GM19238 (cell line): Measurements from ENCODE around the gene WDR37.

Experiments
- DNase-seq: peaks from one replicate; pipeline ENCODE4 v3.0.0; 2011; ENCODE audit warnings: low spot score; ENCODE audit not compliant: insufficient read length

The WDR37 gene

DNA sequence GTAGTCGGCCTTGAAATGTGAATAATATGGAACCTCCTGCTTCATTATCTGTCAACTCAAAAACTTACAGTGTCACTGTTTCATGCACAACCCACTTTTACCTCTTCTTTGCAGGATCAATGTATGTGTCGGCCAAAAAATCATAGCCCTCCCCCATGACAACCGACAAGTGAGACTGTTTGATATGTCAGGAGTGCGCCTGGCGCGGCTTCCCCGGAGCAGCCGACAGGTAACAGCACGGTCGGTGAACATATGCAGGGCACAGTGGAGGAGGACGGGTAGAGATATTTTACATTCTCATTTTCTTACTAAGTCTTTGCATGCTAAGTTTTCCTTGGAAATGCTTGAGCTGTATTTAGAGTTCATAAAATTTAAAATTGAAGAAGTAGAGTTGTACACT, 68.6 kb downstream of the WDR37 start:
- DNase-seq, result no peak

DNA sequence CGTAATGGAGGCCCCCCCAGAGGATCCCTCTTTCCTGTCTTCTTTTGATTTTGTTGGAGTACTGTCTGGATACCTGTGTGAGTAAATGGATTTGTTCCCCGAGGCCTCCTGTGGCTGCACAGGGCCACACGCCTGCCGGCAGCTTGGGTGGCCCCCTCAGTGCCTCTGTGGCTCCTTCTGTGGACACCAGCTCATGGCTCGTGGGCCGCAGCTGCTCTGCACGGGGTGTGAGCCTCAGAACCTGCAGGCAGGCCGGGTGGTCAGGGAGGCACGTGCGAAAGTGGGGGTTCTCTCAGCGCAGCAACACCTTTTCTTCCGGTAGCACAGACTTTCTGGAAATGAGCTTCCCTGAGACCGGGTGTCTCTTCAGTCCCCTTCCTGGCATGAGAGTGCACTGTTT, 70.3 kb downstream of the WDR37 start:
- DNase-seq, result no peak

DNA sequence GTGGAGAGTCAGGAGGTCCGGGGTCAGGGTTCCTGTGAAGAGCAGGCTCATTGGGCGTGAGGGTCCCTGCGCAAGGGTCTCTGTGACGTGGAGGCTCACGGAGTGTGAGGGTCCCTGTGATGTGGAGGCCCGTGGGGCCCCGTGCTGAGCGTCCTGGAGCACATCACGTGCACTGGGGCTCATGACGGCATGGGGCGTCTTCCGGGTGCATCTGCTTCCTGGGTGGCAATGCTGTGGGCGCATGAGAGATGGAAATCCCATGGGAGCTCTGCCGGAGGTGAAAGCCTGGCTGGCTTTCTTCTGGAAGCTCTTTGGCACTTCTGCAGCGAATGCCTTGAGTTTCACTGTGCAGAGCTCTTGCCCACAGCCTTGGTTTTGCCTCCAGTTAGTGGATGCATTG, 71.4 kb downstream of the WDR37 start:
- no peak for DNase-seq

DNA sequence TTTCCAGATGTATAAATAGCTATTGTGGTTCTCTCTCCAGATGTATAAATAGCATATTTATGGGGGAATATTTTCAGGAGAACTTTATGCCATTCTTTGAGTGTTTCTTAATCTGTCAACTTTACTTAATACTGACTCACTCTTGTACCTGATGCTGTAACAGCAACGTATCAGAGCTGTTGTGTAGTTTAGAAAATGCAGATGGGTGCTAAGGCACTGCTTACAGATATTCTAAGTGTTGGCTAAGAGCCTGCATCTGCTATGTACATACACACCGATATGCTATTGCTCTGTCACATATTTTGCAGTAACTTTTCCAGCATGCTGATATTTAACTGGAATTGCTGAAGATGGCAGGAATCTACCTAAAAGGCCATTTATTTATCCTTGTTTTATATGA, 71.9 kb downstream of the WDR37 start:
- no peak for DNase-seq

DNA sequence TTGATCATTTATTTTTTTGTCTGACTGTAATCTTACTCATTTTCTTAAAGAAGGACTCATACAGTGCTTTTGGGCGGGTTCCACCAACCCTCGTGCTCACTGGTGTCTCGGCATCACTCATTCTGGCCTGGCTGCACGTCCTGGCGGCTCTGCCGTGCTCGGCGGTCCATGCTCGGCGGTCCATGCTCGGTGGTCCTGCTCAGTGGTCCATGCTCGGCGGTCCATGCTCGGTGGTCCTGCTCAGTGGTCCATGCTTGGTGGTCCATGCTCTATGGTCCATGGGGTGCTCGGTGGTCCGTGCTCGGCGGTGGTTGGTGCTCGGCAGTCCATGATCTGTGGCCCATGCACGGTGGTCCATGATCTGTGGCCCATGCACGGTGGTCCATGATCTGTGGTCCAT, 72.5 kb downstream of the WDR37 start:
- no peak for DNase-seq

DNA sequence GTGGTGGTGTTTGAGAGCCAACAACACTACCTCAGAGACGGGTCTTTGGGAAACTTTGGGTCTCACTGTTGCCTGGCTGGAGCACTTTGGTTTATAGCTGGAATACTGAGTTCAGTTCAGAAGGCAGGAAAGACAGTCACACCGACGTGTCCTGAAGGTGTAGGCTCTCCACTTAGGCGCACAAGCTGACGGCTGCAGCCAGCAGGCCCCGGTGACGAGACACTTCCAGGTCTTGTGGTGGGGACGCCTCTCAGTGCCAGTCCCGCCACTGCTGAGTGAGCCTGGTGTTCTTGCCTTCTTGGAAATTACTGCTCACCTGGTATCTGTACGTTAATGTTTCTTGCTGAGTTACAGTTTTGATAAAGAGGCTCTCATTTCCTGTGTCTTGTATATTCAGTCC, 74.0 kb downstream of the WDR37 start:
- no peak for DNase-seq

DNA sequence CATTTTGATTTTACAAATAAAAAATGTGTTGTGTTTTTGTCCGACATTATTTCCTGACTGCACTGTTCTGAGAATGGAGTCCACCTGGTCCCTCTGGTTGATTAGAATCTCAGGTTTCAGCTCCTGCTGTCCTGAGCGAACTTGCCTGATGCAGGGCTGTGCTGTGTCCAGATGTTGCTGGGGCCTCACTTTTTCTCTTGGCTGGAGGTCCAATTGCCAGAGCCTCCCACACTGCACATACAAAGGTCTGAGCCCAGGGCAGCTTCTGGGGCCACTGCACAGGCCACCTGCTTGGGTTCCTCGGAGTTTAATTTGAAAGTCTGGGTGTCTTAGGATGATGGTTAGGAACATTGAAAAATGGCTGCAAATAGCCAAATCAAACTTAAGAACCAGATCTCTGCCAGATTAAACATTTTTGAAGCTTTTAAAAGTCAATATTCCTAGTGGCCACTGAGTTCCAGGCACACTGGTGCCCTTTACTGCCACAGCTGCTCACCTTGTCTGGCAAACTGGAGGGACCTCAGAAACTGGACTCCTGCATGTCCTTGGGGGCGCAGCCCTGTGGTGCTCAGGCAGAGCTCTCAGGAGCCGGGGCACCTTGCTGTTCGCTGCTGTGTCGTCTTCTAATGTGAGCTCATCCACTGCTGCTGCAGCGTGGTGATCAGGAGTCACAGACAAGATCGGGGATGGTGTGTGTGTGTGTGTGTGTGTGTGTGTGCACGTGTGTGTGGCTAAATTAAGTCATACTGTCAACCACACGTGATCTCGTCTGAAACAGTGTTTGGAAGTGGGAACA, 75.0 kb downstream of the WDR37 start:
- DNase-seq, result no peak

DNA sequence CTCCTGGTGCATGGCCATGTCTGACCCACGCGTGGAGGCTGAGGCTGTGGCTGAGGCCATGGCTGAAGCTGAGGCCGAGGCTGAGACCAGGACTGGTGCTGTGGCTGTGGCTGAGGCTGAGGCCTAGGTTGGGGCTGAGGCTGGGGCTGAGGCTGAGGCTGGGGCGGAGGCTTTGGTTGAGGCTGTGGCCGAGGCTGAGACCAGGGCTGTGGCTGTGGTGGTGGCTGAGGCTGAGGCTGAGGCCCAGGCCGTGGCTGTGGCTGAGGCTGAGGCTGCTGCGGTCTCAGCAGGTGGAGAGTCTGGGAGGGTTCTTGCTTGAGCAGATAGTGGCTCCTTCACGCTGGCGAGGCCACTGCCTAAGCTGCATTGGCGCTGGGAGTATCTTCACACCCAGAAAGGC, 76.4 kb downstream of the WDR37 start:
- DNase-seq, result no peak

DNA sequence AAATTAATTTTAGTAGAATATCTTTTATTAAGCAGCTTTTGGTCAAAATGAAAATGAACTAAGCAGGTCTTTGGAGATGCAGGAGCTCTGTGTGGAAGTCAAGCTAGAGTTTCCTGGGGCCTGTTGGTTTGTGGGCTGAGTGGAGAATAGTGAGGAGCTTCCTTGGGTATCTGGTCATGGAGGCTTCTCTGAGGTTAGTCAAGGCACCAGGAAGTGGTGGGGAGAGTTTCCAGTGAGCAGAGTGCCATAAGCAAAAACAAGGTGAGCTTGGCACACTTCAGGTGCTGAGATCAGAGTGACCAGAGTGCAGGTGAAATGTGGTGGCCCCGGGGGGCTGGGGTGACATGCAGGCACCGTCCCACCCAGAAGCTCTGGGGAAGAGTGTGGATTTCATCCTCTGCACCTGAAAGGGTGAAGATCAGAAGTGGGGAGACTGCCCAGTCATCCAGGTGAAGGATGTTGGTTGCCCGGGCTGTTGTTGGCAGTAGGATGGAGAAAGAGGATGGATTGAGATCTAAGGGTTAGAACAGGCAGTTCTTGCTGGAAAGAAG, 77.4 kb downstream of the WDR37 start:
- DNase-seq, result no peak

DNA sequence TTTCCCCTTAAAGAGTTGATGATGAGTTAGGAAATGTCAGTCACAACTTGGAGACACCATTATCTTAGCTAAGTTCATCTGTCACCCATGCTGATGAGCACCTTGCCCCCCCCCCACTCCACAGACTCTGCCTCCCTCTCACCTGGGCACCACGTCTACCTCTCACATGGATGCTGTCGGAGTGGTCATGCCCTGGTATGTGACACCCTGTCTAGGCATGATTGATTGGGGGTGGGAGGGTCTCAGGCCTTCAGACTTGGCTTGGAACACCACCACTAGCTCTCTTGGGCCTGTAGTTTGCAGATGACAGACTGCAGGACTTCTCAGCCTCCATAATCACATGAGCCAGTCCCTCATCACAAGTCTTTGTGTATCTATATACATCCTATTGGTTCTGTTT, 78.0 kb downstream of the WDR37 start:
- DNase-seq, result no peak

DNA sequence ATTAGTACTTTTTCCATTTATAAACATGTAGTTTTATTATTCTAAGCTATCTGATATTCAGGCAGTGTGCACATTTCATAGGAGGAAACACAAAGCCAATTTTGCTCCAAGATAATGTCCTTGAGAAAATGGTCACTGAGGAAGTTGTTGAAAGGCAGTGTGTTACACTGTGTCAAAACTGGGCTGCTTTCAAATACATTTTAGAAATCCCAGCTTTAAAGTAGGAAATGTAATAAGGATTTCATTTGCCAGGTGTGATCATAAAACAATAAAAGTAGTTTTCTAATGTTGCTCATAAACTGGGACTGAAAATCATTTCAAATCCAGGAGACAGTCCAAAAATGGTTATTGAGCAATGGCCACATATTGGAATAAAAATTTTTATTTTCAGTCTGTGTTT, 80.1 kb downstream of the WDR37 start:
- DNase-seq, result no peak

DNA sequence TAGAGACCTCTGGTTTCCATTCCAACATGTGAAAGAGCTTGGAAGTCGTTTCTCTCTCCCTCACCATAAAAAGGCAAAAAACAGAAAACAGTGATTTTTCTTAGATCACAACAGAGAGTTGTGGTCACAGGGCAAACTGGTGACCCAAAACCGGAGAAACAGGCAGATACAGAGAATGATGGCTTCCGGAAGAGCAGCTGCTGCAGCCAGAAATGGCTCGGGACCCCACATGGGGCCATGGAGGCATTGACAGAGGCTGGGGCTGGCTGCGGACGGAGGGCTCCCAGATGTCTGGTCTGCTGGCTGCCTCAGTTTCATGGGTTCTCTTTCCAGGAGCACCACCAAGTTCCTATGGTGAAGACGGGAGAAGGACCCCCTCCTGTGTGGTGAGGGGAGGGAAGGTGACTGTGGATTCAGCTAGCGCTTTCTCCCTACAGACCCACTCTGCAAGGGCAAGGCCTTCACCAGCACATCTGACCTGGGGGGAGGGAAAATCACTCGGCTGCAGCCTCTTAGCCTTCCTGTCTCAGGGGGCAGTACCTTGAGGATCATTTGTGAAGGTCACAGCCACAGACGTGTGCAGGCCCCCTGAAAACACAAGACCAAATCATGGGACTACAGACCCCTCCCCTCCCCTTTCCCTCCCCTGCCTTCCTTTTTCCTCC, 81.4 kb downstream of the WDR37 start:
- DNase-seq, result no peak

DNA sequence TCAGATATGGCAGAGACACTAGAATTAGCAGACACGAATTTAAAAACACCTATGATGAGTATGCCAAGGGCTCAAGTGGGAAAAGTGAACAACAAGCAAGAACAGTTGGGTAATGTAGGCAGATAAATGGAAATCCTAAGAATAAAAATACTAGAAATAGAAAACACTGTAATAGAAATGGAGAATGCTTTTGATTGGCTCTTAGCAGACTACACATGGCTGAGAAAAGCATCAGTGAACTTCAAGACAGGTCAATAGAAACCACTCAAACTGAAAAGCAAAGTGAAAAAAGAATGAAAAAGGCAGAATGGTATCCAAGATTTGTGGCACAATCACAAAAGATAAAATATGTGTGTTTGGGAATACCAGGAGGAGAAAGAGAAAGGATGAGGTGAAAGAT, 82.3 kb downstream of the WDR37 start:
- no peak for DNase-seq

DNA sequence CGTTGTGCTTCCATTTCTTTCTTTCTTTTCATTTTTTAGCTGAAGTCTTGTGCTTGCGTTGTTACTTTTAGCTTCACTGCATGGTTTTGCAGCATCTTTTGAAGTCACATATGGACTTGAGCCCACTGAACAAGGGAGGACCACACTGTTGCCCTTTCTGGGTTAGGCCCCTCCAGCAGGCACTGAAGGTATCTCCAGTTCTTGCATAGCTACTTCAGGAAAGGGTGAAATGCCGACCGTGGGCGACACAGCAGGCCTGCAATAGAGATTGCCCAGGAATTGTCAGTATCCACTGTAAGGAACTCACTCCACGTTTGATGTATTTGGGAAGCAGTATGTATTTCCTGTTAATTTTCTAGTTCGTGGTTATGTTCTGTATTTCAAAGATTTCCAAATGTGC, 85.1 kb downstream of the WDR37 start:
- DNase-seq, result no peak

DNA sequence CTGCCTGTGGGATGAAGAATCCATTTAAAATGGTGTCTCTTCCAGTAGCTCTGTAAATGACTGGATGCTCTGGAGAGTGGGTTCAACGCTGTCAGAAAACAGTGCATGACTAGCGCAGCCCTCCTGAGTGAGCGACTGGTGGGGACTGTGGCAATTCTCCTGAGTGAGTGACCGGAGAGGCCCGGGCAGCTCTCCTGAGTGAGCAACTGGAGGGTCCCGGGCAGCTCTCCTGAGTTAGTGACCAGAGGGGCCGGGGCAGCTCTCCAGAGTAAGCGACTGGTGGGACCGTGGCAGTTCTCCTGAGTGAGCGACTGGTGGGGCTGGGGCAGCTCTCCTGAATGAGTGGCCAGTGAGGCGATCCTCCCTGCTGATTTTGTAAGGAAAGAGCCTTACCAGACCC, 85.5 kb downstream of the WDR37 start:
- no peak for DNase-seq

DNA sequence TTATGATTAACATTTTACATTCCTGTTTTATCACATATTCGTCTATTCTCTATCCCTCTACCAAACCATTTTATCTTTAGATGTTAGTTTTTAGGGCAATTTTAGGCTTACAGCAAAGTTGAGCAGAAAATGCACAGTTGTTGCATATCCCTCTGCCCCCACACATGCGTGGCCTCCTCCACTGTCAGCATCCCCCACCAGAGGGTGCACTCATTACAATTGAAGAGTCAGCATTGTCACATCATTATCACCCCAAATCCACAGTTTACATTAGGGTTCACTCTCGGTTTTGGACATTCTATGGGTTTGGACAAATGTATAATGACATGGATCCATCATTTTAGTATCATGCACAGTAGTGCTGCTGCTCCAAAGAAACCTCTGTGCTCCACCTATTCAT, 86.4 kb downstream of the WDR37 start:
- no peak for DNase-seq

DNA sequence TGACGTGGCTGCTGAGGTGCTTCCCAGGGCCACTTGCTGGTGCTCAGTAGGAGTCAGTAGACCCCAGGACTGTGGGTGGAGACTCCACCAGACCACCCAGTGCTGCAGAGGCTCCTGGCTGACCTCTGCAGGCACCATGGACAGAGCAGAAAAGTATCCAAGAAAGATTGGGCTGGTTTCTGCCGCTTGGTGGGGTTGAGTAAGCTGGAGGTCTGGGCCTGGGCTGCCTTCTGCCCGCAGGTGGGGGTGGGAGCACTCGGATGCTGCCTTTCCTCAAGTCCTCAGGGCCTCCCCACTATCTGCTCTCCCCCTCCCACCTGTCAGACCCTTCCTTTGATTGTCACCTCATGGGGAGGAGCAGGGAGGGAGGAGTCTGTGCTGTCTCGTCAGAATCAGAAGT, 91.6 kb downstream of the WDR37 start:
- no peak for DNase-seq

DNA sequence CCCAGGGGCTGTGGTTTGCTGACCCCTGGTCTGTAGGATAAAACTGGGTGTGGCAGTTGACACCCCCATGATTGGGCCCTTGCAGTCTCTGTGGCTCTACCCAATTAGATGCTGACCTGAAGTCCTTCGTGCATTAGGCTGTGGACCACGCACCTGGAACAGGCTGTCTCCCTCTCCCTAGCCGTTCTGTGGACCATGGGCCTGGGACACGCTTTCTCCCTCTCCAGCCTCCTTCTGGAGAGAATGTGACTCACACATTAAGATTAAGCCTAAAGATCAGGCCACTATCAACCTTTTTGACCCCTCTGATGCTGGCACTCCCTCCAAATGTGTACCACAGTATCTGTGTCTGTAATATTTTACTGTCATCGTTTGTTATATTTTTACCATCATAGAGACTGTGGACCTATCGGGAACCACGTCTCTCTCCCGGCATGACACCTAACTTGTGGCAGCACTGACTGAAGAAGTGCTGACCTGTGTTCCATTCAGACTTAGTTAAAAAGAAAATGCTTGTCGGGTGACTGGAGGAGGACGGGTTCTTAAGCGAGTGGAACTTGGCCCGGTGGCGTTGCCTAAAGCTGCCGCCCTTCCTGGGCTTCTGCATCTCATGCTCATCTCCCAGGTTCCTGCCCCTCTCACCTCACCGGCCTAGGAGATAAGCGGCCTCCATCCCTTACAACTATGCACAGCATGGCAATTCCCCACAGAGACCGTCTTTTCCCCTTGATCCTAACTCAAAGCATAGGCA, 92.8 kb downstream of the WDR37 start:
- DNase-seq, result no peak

DNA sequence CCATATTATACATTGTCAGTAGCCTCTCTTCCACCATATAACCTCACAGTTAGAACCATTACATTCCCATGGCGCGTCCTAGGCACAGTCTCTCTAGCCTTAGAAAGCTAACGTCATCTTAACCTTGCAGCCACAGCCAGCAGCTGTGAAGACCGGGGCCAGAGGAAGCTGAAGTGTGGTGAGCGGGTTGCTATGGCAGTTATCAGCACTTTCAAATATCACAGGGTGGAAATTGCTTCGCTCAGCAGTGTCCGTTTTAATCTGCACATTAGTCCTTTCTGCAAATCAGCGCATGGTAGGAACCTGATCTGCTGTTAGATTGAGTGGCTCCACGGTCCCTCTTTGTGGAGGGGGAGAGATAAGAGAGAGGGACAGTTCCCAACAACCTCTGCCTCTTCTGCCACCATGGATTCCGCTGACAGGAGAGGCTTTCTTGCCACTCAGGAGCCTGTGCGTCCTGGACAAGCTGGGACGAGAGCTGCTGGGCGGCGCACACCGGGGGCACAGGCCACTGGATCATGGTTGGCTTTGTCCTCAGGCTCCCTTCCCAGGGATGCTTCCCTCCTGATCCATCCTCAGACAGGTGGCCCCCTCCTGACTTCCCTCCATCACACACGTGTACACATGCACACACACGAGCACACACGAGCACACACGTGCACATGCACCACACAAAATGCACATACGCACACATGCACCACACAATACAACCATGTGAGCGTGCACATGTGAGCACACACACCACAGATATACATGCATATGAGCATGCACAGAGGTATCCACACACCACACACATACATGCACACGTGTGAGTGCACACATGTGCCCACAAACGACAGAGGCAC, 93.8 kb downstream of the WDR37 start:
- no peak for DNase-seq

DNA sequence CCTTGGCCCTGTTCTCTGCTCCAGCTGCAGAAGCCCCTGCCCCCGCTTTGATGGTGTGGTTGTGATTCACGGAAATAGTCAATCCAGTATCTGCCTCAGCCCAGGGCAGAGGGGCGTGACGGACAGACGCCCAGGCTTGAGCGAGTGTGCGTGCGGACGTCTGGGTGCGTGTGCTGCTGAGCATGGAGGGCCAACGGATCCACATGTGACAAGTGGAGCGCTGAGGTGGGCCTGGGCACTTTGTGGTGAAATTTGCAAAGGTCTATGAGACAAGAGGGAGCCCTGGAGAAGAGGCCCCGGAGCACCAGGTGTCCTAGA, 94.4 kb downstream of the WDR37 start:
- DNase-seq, result no peak
